HG03196 (cell line): Measurements from ENCODE around the gene C19orf12.

ENCODE experiments used
- ATAC-seq: cut with Tn5 transposase; IDR thresholded peaks from one replicate; pipeline ENCODE4 v1.9.1; 2021; ENCODE audit not compliant: unreplicated experiment

Gene C19orf12

DNA sequence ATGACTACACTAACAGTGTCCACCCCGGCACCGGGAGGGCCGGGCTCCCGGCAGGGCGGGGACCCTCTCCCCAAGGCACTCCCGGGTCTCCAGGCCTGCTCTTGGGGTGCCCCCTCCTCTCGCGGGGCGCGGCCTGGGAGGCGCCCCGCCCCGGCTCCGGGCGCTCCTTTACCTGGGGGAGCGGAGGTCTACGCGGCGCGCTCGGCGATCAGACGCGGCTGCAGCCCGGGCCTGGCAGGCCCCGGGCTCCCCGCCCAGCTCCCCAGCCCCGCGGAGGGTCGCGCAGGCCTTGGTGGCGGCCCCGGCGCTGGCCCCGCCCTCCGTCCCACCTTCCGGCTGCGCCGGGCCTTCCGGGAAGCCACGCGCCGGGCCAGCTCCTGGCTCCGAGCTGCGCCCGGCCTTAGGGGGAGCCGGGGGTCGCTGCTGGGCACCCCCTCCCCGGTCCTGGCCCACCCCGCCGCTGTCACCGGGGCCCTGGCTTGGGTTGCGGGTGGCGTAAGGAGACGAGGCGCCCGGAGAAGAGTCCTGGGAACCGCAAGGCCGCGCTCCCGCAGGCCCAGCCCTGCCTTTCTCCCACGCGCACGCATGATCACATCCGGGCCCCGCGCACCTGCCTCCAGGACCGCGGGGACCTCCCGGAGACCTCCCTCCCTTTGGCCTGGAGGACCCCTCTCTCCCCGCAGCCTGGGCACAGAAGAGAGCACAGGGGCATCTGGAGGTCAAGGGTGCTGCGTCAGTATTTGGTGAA is at the start of gene C19orf12:
Gene C19orf12, minus strand, starts transcription at position 309 of the 748 bp plus-strand sequence. CDS start 6,848 bp downstream, outside the sequence.
- peak; percentile 70 for ATAC-seq

DNA sequence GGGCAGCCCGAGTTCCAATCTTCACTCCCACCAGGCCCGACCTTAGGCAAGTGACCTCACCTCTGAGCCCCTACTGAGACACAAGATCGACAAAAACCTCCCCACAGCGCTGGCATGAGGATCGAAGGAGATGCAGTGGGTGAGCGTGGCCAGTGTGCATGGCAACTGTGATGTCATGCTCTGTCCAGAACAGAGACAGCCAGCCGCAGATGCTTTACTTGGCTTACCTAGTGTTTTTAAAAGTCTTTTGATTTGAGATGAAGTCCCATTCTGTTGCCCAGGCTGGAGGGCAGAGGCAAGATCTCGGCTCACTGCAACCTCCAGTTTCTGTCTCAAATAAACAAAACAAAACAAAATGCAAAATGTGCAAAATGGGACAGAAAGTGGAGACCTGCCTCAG is 49.3 kb upstream of the C19orf12 start:
- no peak for ATAC-seq

DNA sequence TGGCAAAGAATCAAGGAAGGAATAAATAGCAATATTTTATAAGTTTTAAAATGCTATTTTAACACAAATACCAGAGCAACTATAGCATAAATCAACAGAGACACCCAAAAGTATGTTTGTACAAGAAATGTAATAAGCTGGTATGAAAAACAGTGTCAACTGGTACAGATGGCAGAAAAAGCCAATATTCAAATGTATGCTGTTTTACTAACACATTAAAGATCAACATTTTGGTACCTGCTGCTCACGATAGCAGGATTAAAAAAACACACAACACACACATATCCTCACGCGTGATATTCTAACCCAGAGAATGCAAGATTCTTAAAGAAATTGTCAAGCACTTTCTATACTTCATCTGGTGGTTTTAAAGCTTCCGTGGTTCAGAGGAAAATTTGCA is 48.1 kb upstream of the C19orf12 start:
- ATAC-seq, result no peak

DNA sequence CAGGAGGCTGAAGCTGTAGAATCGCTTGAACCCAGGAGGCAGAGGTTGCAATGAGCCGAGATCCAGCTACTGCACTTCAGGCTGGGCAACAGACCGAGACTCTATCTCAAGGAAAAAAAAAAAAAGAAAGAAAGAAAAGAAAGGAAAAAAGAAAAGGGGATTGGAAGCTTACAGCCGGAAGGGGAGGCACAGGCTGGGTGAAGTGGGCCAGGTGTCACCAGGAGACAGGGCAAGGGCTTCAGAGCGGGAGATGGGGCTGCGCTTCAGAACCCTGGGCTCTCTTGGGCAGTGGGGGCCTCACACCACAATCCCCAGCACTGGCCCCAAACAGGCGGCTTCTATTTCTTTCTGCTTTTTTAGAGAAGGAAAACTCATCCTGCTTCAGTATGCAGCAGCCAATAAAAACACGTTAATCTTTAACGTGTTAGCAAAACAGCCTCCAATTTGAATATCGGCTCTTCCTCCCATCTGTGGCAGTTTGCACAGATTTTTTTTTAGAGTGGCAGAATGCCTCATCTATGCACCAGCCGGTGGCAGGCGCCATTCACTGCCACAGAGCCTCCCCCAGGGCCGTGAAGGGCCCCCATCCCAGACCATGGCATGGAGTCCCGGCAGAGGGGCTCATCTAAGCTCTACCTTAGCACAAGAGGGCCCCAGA is 46.6 kb upstream of the C19orf12 start:
- no peak for ATAC-seq

DNA sequence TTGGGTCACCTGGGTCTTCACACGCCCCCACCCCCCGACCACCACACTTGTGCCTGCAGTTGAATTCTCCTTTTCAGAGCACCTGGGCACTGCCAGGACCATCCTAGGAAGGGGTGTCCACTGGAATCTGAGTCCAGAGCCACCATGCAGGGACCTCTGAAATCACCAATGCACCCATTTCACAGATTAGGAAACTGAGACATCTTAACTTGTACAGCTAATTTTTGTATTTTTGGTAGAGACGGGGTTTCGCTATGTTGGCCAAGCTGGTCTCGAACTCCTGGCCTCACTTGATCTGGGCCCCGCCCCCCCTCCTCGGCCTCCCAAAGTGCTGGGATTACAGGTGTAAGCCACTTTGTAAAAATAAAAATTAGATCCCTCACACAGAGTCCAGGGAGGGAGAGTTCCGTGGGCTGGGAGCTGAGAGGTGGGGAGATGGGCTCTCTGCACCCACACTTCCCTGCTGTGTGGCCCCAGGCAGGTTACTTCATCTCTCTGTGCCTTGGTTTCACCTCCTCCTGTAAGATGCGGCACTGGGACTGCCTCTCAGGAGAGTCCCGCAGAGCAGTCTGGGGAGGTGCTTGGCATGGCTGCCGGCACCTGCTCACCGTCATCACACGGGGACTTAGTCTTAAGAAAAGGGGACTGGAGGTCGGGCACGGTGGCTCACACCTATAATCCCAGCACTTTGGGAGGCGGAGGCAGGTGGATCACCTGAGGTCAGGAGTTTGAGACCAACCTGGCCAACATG is 45.9 kb upstream of the C19orf12 start:
- ATAC-seq, result no peak

DNA sequence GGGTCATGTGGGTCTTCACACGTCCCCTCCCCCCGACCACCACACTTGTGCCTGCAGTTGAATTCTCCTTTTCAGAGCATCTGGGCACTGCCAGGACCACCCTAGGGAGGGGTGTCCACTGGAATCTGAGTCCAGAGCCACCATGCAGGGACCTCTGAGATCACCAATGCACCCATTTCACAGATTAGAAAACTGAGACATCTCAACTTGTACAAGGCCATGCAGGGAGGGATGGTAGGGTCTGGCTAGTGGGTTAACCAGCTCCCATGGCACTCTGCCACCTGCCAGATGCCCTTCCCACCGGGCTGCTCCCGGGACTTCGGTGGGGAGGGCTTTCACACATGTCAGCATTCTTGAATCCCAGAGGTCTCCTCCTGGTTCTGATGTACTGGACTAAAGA is 44.3 kb upstream of the C19orf12 start:
- no peak for ATAC-seq

DNA sequence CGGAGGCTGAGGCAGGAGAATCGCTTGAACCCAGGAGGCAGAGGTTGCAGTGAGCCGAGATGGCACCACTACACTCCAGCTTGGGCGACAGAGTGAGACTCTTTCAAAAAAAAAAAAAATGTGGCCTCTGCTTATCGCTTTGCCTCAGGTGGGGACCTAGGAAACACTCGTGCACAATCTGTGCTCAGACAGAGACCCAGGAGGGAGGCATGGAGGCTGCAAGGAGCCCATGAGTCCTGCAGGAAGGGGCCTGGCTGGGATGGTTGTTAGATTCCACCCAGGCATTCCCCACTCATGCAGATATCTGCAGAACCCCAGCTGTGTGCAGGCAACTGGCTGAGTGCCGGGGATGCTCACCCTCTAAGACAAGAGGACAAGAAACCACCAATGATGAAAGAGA is 43.8 kb upstream of the C19orf12 start:
- ATAC-seq, result no peak

DNA sequence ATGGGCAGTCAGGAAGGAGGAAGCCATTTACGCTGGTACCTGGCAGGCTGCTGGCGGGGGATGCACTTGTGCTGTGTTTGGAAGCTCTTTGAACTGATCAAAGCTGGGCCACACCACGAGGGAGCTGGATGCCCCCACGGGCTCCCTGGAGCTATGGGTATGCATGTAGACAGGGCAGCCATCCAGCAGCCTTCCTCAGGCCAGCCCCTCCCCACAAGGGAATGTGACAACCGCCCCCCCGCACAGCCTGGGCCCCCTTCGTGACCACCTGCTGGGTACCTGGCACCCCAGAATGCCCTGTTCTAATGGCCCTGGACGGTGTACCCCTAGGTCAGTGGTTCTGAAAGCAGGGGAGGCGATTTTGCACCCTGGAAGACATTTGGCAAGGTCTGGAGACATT is 42.5 kb upstream of the C19orf12 start:
- no peak for ATAC-seq

DNA sequence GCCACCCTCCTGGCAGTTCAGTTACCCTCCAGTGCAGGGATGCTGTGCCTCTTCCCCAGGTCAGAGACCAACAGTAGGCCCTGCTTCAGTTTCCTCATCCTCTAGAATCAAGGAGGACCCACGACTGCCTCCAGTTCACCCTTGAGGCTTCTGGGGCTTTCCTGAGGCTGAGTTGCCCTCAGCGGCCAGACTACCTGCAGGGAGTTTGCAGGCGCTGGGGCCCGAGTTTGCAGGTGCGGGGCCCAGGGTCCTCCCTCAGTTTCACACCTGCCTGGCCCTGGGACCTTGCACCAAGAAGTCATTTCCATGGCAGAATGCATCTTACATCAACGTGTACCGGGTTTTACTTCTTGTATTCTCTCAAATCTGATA is 38.9 kb upstream of the C19orf12 start:
- ATAC-seq, result no peak

DNA sequence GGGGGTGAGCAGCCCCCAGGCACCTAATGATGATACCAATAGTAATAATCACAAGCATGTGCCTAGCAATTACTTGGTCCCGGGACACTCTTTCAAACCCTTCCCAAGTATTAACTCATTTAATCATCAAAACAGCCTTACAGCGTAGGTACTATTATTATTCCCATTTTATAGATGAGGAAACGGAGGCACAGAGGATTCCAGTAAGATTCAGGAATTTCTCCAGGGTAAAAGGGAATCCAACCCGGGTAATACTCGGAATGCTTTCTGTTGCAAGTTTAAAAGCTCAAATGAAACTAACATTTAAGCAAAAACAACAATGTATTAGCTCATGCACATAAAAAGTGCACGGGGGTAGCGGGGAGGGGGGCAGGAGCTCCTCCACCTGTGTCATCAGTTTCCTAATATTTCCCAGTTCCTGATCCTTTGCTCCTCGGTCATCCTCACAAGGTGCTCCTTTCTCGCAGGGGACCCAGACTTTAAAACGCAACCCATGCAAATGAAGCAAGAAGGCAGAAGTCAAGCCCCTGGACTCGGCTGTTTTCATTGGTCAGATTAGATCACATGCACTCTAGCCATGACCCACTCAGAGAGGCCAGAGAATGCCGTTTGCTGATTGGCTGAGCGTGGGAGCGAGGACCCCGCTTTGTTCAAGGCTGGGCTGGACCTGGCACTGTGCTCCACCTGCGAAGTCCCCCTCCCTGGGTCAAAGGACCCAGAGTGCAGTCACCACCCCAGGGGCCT is 38.3 kb upstream of the C19orf12 start:
- ATAC-seq, result no peak

DNA sequence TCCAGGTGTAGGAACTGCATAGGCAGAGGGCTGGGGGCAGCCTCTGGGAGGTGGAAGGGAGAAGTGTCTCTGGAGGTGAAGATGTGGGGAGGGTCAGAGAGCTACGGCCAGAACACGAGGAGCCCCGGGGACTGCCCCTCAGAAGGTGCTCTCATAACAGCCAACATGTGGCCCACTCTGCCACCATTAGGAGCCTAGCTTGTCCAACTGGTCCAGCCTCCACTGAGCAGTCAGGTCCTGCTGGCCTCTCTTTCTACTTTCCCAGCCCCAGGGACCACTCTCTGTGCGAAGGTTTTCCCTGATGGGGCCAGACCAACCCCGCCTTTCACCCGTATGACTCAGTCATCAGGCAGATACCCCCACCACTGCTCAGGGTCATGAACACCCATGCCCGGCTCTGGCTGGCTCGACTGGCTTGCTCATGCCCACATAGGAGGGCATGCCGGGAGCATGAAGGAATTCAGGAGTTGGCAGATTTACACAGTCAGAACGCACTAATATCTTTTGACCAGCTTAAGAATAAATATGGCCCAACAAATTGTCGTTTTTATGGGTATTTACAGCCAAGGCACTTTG is 37.5 kb upstream of the C19orf12 start:
- no peak for ATAC-seq

DNA sequence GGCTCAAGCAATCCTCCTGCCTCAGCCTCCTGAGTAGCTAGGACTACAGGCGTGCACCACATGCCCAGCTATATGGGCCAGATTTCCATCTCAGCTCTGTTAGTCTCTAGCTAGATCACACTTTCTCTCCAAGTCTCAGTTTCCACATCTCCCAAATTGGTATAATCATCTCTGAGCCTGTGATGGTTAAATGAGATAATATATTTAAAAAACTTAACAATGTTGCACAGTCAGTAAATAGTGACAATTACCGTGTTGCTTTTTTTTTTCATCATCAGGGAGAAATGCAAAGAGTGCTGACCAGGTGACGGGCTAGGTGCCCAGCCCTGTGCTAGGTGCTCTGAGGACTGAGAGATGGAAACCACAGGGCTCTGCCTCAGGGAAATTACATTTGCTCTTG is 36.9 kb upstream of the C19orf12 start:
- no peak for ATAC-seq

DNA sequence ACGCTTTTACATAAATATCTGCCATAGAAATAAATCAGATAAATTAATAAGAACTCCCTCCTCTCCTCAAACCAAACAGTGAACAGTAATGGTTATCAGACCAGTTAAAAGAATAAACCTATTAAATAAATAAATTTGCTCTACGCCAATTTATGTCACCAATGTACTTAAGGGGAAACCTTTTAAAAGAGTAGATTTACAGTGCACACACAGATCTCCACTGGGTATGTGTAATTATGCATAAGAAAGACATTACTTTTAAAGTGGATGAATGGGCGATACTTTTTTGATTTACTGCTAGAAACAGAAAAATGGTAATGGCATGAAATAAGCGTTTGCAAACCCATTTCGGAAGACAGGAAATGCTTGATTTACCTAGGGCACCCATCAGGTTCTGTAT is 34.9 kb upstream of the C19orf12 start:
- ATAC-seq, result no peak

DNA sequence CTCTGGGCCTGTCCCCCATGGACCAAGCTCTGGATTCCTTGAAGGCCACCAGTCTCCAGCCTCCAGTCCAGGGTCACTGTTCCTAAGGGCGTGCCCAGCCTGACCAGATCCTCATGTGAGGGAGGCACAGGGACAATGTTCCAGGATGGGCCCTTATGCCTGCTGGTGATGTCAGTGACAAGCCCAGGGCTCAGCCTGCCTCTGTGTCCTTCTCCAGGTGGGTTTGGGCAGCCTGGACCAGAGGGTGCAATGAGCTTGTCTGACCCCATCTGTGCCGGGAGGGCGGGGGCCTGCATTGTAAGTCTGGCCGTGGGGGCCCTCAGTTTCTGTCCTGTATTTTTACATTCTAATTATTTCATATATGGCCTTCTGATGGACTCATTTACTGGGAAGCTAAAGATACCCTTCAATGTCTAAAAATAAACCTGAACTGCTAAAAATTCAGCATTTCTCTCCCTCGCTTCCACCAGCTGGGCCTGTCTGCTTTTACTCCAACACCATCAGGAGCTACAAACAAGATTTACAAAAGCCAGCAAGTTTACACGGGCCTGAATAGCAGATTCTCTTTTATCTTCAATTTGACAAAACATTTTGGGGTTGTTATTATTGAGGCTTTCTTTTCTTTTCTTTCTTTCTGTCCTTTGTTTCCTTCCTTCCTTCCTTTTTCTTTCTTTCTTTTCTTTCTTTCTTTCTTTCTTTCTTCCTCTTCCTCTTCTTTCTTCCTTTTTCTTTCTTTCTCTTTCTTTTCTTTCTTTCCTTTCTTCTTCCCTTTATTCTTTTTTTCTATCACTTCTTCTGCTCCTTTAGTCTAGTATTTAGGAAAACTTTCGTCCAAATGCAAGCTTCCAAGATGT is 34.2 kb upstream of the C19orf12 start:
- ATAC-seq, result no peak

DNA sequence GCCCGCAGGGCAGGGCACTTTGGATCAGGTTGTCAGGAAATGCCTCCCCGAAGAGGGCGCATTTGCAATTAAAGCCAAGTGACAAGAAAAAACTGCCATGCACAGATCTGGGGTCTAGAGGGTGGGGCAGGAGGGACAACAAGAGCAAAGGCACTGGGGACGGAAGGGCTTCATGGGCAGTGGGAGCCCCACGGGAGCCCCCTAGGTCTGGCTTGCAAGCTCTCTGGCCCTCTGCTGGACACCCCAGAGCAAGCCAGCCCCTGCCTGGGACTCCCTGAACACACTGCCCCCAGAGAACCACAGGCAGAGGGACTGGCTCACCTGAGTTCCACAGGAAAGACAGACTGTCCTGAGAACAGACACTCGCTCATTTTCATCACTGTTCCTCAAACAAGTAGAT is 30.2 kb upstream of the C19orf12 start:
- no peak for ATAC-seq

DNA sequence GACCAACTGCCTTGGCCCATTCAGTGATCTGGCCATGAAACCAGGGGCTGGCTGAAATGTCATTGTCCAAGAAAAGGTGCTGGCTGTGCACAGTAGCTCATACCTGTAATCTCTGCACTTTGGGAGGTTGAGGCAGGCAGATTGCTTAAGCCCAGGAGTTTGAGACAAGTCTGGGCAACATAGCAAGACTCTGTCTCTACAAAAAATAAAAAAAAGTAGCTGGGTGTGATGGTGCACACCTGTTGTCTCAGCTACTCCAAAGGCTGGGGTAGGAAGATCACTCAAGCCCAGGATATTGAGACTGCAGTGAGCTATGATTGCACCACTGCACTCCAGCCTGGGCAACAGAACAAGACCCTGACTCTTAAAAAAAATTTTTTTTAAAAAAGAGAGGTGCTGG is 28.6 kb upstream of the C19orf12 start:
- no peak for ATAC-seq

DNA sequence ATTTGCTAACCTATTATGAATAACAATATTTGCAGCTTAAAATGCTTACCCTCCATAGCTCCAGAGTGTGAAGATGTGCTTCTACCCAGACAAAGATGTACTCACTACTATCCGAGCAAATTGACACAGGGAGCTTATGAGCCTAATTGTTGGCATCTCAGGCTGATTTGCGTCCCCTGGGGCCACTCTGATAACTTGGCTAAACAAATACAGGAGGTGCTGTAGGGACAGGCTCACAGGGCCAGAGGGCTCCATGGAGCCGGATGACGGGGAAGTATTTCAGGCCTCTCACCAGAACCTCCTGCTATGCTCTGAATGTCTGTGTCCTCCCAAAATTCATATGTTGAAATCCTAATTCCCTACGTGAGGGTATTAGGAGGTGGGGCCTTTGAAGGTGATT is 26.7 kb upstream of the C19orf12 start:
- no peak for ATAC-seq

DNA sequence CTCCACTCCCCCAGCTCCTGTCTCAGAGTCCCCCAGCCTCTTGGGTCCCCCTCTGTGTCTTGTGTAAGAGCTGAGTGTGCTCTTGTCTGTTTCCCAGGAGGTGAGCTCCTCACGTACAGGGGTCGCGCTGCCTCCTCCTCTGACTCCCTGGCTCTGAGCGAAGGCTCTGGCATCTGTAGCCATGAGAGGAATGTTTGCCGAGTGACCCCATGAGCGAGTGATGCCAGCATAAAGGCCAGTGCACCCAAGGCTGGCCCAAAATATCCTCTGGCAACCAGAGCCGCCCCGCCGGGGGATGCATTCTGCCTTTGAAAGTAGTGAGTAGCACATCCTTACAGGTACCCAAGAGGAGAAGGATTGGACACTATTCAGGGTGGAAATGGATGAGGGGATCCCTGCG is 26.2 kb upstream of the C19orf12 start:
- no peak for ATAC-seq

DNA sequence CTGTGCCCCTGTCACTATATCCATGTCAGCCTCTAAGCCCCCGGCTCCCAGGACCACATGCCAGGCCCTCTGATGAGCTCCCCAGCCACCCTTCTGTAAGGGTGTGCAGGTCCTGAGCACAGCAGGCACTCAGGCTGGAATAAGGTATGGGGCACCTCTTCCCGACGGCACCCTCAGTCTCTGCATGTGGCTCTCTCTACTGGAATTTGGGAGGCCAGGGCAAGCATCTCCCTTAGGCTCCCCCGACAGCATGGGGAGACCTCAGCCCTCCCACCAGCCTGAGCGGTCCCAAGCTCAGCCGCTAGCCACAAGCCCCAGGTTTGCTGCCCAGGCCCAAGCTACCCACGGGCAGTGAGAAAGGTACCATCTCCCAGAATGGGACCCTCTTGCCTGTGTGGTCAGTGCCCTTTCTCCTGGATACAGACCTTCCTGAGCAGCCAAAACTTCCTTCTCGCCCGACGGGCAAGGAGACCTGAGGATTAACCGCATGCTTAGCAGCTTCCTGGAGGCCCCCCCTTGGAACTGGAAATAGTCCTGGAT is 22.5 kb upstream of the C19orf12 start:
- ATAC-seq, result no peak

DNA sequence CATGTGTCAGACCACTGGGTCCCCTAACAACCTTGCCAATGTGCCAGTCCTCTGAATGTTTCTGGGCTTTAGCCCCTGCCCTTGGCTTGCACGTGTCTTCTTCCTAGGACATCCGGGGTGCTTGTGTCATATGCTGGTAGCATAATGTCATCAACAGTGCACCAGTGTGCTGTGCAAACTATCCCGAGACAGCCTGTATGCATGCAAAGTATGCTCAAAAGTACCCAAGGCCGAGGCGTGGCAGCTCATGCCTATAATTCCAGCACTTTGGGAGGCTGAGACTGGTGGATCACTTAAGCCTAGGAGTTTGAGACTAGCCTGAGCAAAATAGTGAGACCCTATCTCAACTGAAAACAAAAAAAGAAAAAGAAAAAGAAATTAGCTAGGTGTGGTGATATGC is 20.8 kb upstream of the C19orf12 start:
- ATAC-seq, result no peak
